ENCODE results near the gene MEG3. TPM values are rescaled to one million over a fixed set of nuclear protein-coding genes. Genes with fewer than 3 reads are reported as not detected.

MEG3 gene
- total RNA-seq, 4 donors from 2014 or later = 5.0 to 28.9 (median 10.2) TPM

DNA sequence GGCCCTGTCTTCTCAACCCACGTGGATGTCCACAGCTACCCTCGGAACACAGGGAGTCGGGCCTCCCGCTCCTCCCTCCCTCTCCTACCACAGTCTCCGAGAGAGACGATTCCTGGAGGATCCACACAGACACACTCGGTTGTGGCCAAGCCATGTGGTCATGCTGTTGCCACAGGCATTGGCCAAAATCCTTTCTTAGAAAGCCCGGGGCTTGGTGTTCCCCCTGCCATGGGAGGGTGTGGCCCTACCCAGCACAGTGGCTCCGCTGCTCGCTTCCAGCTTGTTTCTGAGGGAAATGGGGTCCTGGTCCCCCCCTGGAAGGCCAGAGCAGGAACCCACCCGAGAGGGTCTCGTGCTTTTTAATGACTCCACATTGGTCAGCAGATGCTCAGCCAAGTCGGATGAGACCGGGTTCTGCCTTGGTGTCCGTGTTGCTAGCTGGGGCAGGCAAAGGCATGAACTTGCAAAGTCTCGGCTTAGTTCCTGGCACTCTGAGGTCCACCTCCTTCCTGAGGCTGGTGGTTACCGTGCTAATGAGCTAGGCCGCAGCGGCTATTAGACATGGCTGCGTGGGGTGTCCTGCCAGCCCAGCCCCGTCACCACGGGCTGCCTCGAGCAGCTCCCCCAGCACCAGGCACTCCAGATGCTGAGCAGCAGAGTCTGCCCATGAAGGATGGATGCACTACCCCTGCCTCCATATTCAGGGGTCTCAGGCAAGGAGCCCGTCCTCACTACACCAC lies 46.8 kb upstream of the MEG3 start:
- H3K9me3 ChIP-seq = no peaks in the 10 kb centered on the region
- peak in 1 of 2 donors; percentile 62 for DNase-seq (ENCODE audit: low spot score in 2 of 2)
- TF ChIP-seq CTCF (IDR thresholded peaks at IDR 0.05) = no peak
- TF ChIP-seq POLR2AphosphoS5 (IDR thresholded peaks at IDR 0.05) = no peak
- TF ChIP-seq EP300 (IDR thresholded peaks at IDR 0.05) = no peak
- no peak for TF ChIP-seq POLR2A (IDR thresholded peaks at IDR 0.05)
- no peaks in the 10 kb centered on the region for H3K36me3 ChIP-seq
- no peaks in the 10 kb centered on the region for H3K4me1 ChIP-seq
- no peak overlapping the region for H3K27ac ChIP-seq
- WGBS = 83% methylated on average over 21 of the region's 24 CpGs
- peaks cover 3% of the 10 kb centered on the region for H3K27me3 ChIP-seq
- no peak overlapping the region for H3K4me3 ChIP-seq

GRCh38 chr14:100779691-100780080 lies 46.2 kb upstream of the MEG3 start:
- TF ChIP-seq POLR2A (IDR thresholded peaks at IDR 0.05) (no peak), EP300 (IDR thresholded peaks at IDR 0.05) (no peak), CTCF (IDR thresholded peaks at IDR 0.05) (no peak), POLR2AphosphoS5 (IDR thresholded peaks at IDR 0.05) (no peak)
- 93% methylated on average over 13 of the region's 13 CpGs for WGBS
- H3K27ac ChIP-seq = no peak overlapping the region
- H3K9me3 ChIP-seq = no peaks in the 10 kb centered on the region
- peak in 1 of 2 donors; percentile 50 for DNase-seq (ENCODE audit: low spot score in 2 of 2)
- H3K36me3 ChIP-seq = no peaks in the 10 kb centered on the region
- H3K4me3 ChIP-seq = no peak overlapping the region
- peaks cover 3% of the 10 kb centered on the region for H3K27me3 ChIP-seq
- H3K4me1 ChIP-seq = no peaks in the 10 kb centered on the region

GRCh38 chr14:100780246-100780645 lies 45.7 kb upstream of the MEG3 start:
- no peak overlapping the region for H3K27ac ChIP-seq
- no peak for TF ChIP-seq CTCF (IDR thresholded peaks at IDR 0.05)
- TF ChIP-seq POLR2A (IDR thresholded peaks at IDR 0.05) = no peak
- TF ChIP-seq POLR2AphosphoS5 (IDR thresholded peaks at IDR 0.05) = no peak
- TF ChIP-seq EP300 (IDR thresholded peaks at IDR 0.05) = no peak
- no peak overlapping the region for H3K4me3 ChIP-seq
- H3K9me3 ChIP-seq = no peaks in the 10 kb centered on the region
- no peaks in the 10 kb centered on the region for H3K36me3 ChIP-seq
- H3K4me1 ChIP-seq = no peaks in the 10 kb centered on the region
- DNase-seq (ENCODE audit: low spot score in 2 of 2) = peak in 1 of 2 donors; percentile 80
- 79% methylated on average over 12 of the region's 12 CpGs for WGBS
- H3K27me3 ChIP-seq = peaks cover 3% of the 10 kb centered on the region

GRCh38 chr14:100780646-100781355 lies 45.1 kb upstream of the MEG3 start:
- DNase-seq (ENCODE audit: low spot score in 2 of 2) = peak in 1 of 2 donors; percentile 65

More at GRCh38 chr14:100780646-100781355, 45.1 kb upstream of the MEG3 start:
- peaks cover 5% of the 10 kb centered on the region for H3K27me3 ChIP-seq
- no peaks in the 10 kb centered on the region for H3K9me3 ChIP-seq
- no peak overlapping the region for H3K27ac ChIP-seq
- WGBS = 67% methylated on average over 12 of the region's 12 CpGs
- H3K4me3 ChIP-seq = no peak overlapping the region
- TF ChIP-seq EP300 (IDR thresholded peaks at IDR 0.05) (no peak), POLR2AphosphoS5 (IDR thresholded peaks at IDR 0.05) (no peak), CTCF (IDR thresholded peaks at IDR 0.05) (no peak), POLR2A (IDR thresholded peaks at IDR 0.05) (no peak)
- H3K36me3 ChIP-seq = no peaks in the 10 kb centered on the region
- no peaks in the 10 kb centered on the region for H3K4me1 ChIP-seq

Measured in suprapubic skin (tissue), 4 donors.